ENCODE results near the gene GGTA1. TPM values are rescaled to one million over a fixed set of nuclear protein-coding genes. Genes with fewer than 3 reads are reported as not detected.
A peak's percentile ranks its signal among the peaks of the same experiment; 100 is the strongest.

Gene GGTA1
- total RNA-seq, 1 experiment from 2014 or later, result not detected

GRCh38 chr9:121498487-121499176 is 1.0 kb downstream of the GGTA1 start:
- Mint-ChIP-seq H3K4me3 (peak overlapping the region; percentile 79), H3K27ac (no peak overlapping the region), H3K36me3 (0 out of 2 replicates have a peak, but pooled peaks cover 4% of the 10 kb centered on the region), H3K4me1 (peaks cover 33% of the 10 kb centered on the region), H3K9me3 (peaks cover 10% of the 10 kb centered on the region), H3K27me3 (ENCODE audit: low read depth) (peaks cover 80% of the 10 kb centered on the region)
- ChIA-PET CTCF (interaction anchor here (0.7 to 2.8 kb wide), 11 partner anchors 9 to 218 kb away, joined by 3 to 11 read pairs (median 5); no protein-coding TSS in a partner anchor), POLR2A (no interaction called here)
- ATAC-seq, result peak; percentile 40
- peak; percentile 50 for DNase-seq (ENCODE audit: low spot score)
- TF ChIP-seq IRF1 (CRISPR knock-in tag; IDR thresholded peaks at IDR 0.05) (no peak), HMGXB4 (CRISPR knock-in tag; IDR thresholded peaks at IDR 0.05) (0 out of 2 replicates have a peak, but pooled peaks have one; percentile 3), CDX4 (CRISPR knock-in tag; IDR thresholded peaks at IDR 0.05; ENCODE audit: borderline replicate concordance) (no peak), GTF2I (CRISPR knock-in tag; conservative IDR thresholded peaks at IDR 0.05) (no peak)

GRCh38 chr9:121498150-121498486 is 1.5 kb downstream of the GGTA1 start:
- no peak overlapping the region for H3K27ac Mint-ChIP-seq
- DNase-seq (ENCODE audit: low spot score), result peak; percentile 61
- TF ChIP-seq JUN (CRISPR knock-in tag; IDR thresholded peaks at IDR 0.05) (no peak), PREB (CRISPR knock-in tag; IDR thresholded peaks at IDR 0.05; ENCODE audit: borderline replicate concordance) (no peak), NFYB (CRISPR knock-in tag; conservative IDR thresholded peaks at IDR 0.05; ENCODE audit: low read depth) (no peak), ZNF416 (CRISPR knock-in tag; IDR thresholded peaks at IDR 0.05) (no peak), ZNF138 (CRISPR knock-in tag; conservative IDR thresholded peaks at IDR 0.05) (no peak), HMGXB4 (CRISPR knock-in tag; IDR thresholded peaks at IDR 0.05) (0 out of 2 replicates have a peak, but pooled peaks have one; percentile 21), ZMAT4 (CRISPR knock-in tag; IDR thresholded peaks at IDR 0.05) (no peak), CTCF (IDR thresholded peaks at IDR 0.05) (peak; percentile 63), NR2C2 (CRISPR knock-in tag; IDR thresholded peaks at IDR 0.05) (no peak)
- 0 out of 2 replicates have a peak, but pooled peaks cover 4% of the 10 kb centered on the region for H3K36me3 Mint-ChIP-seq
- ChIA-PET CTCF (interaction anchor here (0.6 to 1.9 kb wide), 15 partner anchors 10 to 218 kb away, joined by 3 to 11 read pairs (median 5); no protein-coding TSS in a partner anchor), POLR2A (interaction anchor here (0.6 kb wide), 1 partner anchor 144 kb away, joined by 3 read pairs; no protein-coding TSS in a partner anchor)
- peak; percentile 67 for ATAC-seq
- H3K27me3 Mint-ChIP-seq (ENCODE audit: low read depth), result peaks cover 76% of the 10 kb centered on the region
- H3K4me1 Mint-ChIP-seq, result peaks cover 28% of the 10 kb centered on the region
- peak overlapping the region; percentile 79 for H3K4me3 Mint-ChIP-seq
- H3K9me3 Mint-ChIP-seq, result peaks cover 10% of the 10 kb centered on the region
